ENCODE measurements around the gene BHMT2. TPM values are rescaled to one million over a fixed set of nuclear protein-coding genes. Genes with fewer than 3 reads are reported as not detected.

BHMT2 gene
- total RNA-seq, 1 donor from 2014 or later: not detected

GRCh38 chr5:79109527-79110492 lies 40.2 kb downstream of the BHMT2 start:
- peaks cover 62% of the 10 kb centered on the region for H3K27me3 Mint-ChIP-seq (ENCODE audit: insufficient read depth)
- H3K4me1 Mint-ChIP-seq (ENCODE audit: low read depth): no peaks in the 10 kb centered on the region
- H3K36me3 Mint-ChIP-seq (ENCODE audit: low read depth): no peaks in the 10 kb centered on the region
- H3K4me3 Mint-ChIP-seq: no peak overlapping the region
- H3K9me3 Mint-ChIP-seq: no peaks in the 10 kb centered on the region
- no peak overlapping the region for H3K27ac Mint-ChIP-seq
- DNase-seq (ENCODE audit: low spot score): no peak
- intact Hi-C loops (cut with micrococcal nuclease): loop anchor here (1.0 kb wide), 3 partner anchors 85 to 211 kb away; no protein-coding TSS in a partner anchor

GRCh38 chr5:79111387-79111959 lies 41.9 kb downstream of the BHMT2 start, which contains the start of gene BHMT:
Gene BHMT (plus strand): TSS chr5:79111809. CDS start chr5:79111886, 77 bp downstream.
- DNase-seq (ENCODE audit: low spot score): no peak
- no peak within 1 kb of the TSS for H3K27ac Mint-ChIP-seq
- peaks cover 68% of the 10 kb centered on the region for H3K27me3 Mint-ChIP-seq (ENCODE audit: insufficient read depth)
- H3K4me1 Mint-ChIP-seq (ENCODE audit: low read depth): no peaks in the 10 kb centered on the region
- intact Hi-C loops (cut with micrococcal nuclease): no loop called here
- no peaks in the 10 kb centered on the region for H3K36me3 Mint-ChIP-seq (ENCODE audit: low read depth)
- no peak within 1 kb of the TSS for H3K4me3 Mint-ChIP-seq
- H3K9me3 Mint-ChIP-seq: no peaks in the 10 kb centered on the region

GRCh38 chr5:79111960-79112702 lies 42.6 kb downstream of the BHMT2 start:
- Mint-ChIP-seq H3K4me3 (no peak overlapping the region), H3K36me3 (ENCODE audit: low read depth) (no peaks in the 10 kb centered on the region), H3K4me1 (ENCODE audit: low read depth) (no peaks in the 10 kb centered on the region), H3K9me3 (no peaks in the 10 kb centered on the region), H3K27me3 (ENCODE audit: insufficient read depth) (peaks cover 71% of the 10 kb centered on the region), H3K27ac (no peak overlapping the region)
- DNase-seq (ENCODE audit: low spot score): no peak
- intact Hi-C loops (cut with micrococcal nuclease): no loop called here

- no peaks in the 10 kb centered on the region for H3K9me3 Mint-ChIP-seq
- peaks cover 70% of the 10 kb centered on the region for H3K27me3 Mint-ChIP-seq (ENCODE audit: insufficient read depth)
- no peaks in the 10 kb centered on the region for H3K36me3 Mint-ChIP-seq (ENCODE audit: low read depth)
- H3K4me1 Mint-ChIP-seq (ENCODE audit: low read depth): no peaks in the 10 kb centered on the region
- no peak overlapping the region for H3K27ac Mint-ChIP-seq
- H3K4me3 Mint-ChIP-seq: no peak overlapping the region
- intact Hi-C loops (cut with micrococcal nuclease): no loop called here
- DNase-seq (ENCODE audit: low spot score): no peak
Measured at GRCh38 chr5:79112703-79113058, 43.1 kb downstream of the BHMT2 start.

GRCh38 chr5:79119486-79119885 lies 49.9 kb downstream of the BHMT2 start:
- intact Hi-C loops (cut with micrococcal nuclease): no loop called here
- H3K4me1 Mint-ChIP-seq (ENCODE audit: low read depth): no peaks in the 10 kb centered on the region
- no peak for DNase-seq (ENCODE audit: low spot score)
- H3K4me3 Mint-ChIP-seq: no peak overlapping the region
- H3K27me3 Mint-ChIP-seq (ENCODE audit: insufficient read depth): peaks cover 15% of the 10 kb centered on the region
- no peaks in the 10 kb centered on the region for H3K36me3 Mint-ChIP-seq (ENCODE audit: low read depth)
- no peaks in the 10 kb centered on the region for H3K9me3 Mint-ChIP-seq
- no peak overlapping the region for H3K27ac Mint-ChIP-seq

GRCh38 chr5:79120221-79120620 lies 50.7 kb downstream of the BHMT2 start:
- H3K27me3 Mint-ChIP-seq (ENCODE audit: insufficient read depth): peaks cover 10% of the 10 kb centered on the region
- H3K4me1 Mint-ChIP-seq (ENCODE audit: low read depth): no peaks in the 10 kb centered on the region
- H3K9me3 Mint-ChIP-seq: no peaks in the 10 kb centered on the region
- no peaks in the 10 kb centered on the region for H3K36me3 Mint-ChIP-seq (ENCODE audit: low read depth)
- H3K4me3 Mint-ChIP-seq: no peak overlapping the region
- no peak overlapping the region for H3K27ac Mint-ChIP-seq
- DNase-seq (ENCODE audit: low spot score): no peak
- intact Hi-C loops (cut with micrococcal nuclease): no loop called here

GRCh38 chr5:79122973-79123372 lies 53.4 kb downstream of the BHMT2 start:
- Mint-ChIP-seq H3K27me3 (ENCODE audit: insufficient read depth) (peaks cover 2% of the 10 kb centered on the region), H3K9me3 (no peaks in the 10 kb centered on the region), H3K36me3 (ENCODE audit: low read depth) (no peaks in the 10 kb centered on the region), H3K27ac (no peak overlapping the region), H3K4me1 (ENCODE audit: low read depth) (no peaks in the 10 kb centered on the region), H3K4me3 (no peak overlapping the region)
- intact Hi-C loops (cut with micrococcal nuclease): no loop called here
- DNase-seq (ENCODE audit: low spot score): no peak

GRCh38 chr5:79124607-79125006 lies 55.0 kb downstream of the BHMT2 start:
- intact Hi-C loops (cut with micrococcal nuclease): no loop called here
- Mint-ChIP-seq H3K27ac (no peak overlapping the region), H3K4me1 (ENCODE audit: low read depth) (no peaks in the 10 kb centered on the region), H3K4me3 (no peak overlapping the region), H3K36me3 (ENCODE audit: low read depth) (no peaks in the 10 kb centered on the region), H3K9me3 (no peaks in the 10 kb centered on the region), H3K27me3 (ENCODE audit: insufficient read depth) (peaks cover 2% of the 10 kb centered on the region)
- no peak for DNase-seq (ENCODE audit: low spot score)

- H3K4me1 Mint-ChIP-seq (ENCODE audit: low read depth): peaks cover 10% of the 10 kb centered on the region
- no peaks in the 10 kb centered on the region for H3K36me3 Mint-ChIP-seq (ENCODE audit: low read depth)
- no peaks in the 10 kb centered on the region for H3K9me3 Mint-ChIP-seq
- H3K4me3 Mint-ChIP-seq: no peak overlapping the region
- intact Hi-C loops (cut with micrococcal nuclease): loop anchor here (10.0 kb wide), 1 partner anchor 104 kb away; the partner anchor contains the start of gene JMY
- no peak for DNase-seq (ENCODE audit: low spot score)
- H3K27me3 Mint-ChIP-seq (ENCODE audit: insufficient read depth): peaks cover 5% of the 10 kb centered on the region
- no peak overlapping the region for H3K27ac Mint-ChIP-seq
Measured at GRCh38 chr5:79130781-79131180, 61.2 kb downstream of the BHMT2 start.

- Mint-ChIP-seq H3K27ac (no peak overlapping the region), H3K36me3 (ENCODE audit: low read depth) (no peaks in the 10 kb centered on the region), H3K4me1 (ENCODE audit: low read depth) (peaks cover 10% of the 10 kb centered on the region), H3K9me3 (no peaks in the 10 kb centered on the region), H3K27me3 (ENCODE audit: insufficient read depth) (peaks cover 5% of the 10 kb centered on the region), H3K4me3 (peak overlapping the region; percentile 53)
- intact Hi-C loops (cut with micrococcal nuclease): loop anchor here (1.0 to 10.0 kb wide), 9 partner anchors 102 to 950 kb away; partner anchors contain the start of gene JMY
- DNase-seq (ENCODE audit: low spot score): no peak
Measured at GRCh38 chr5:79133121-79133656, 63.6 kb downstream of the BHMT2 start.

GRCh38 chr5:79133657-79134451 lies 64.3 kb downstream of the BHMT2 start:
- H3K4me3 Mint-ChIP-seq: peak overlapping the region; percentile 64
- peak; percentile 28 for DNase-seq (ENCODE audit: low spot score)
- H3K9me3 Mint-ChIP-seq: no peaks in the 10 kb centered on the region
- H3K27ac Mint-ChIP-seq: peak overlapping the region; percentile 80
- intact Hi-C loops (cut with micrococcal nuclease): loop anchor here (1.0 to 10.0 kb wide), 9 partner anchors 101 to 949 kb away; partner anchors contain the start of gene JMY
- H3K36me3 Mint-ChIP-seq (ENCODE audit: low read depth): no peaks in the 10 kb centered on the region
- H3K27me3 Mint-ChIP-seq (ENCODE audit: insufficient read depth): peaks cover 5% of the 10 kb centered on the region
- H3K4me1 Mint-ChIP-seq (ENCODE audit: low read depth): peaks cover 10% of the 10 kb centered on the region
